HG02678 (cell line): ENCODE results near the gene RAB10.
"Not testable (repeated sequence)": the region's sequence is repeated elsewhere in the genome, so short reads cannot be mapped to it uniquely, and the experiment has no call there.

Experiments used
- ATAC-seq: cut with Tn5 transposase; IDR thresholded peaks from one replicate; pipeline ENCODE4 v1.9.1; 2021; ENCODE audit warnings: mild to moderate bottlenecking, moderate library complexity; ENCODE audit not compliant: unreplicated experiment

Gene RAB10

GRCh38 chr2:26086779-26087178 lies 52.9 kb downstream of the RAB10 start:
- ATAC-seq, result no peak

GRCh38 chr2:26088038-26088643 lies 54.3 kb downstream of the RAB10 start:
- no peak for ATAC-seq

- ATAC-seq, result not testable (repeated sequence)
These were observed 55.0 kb downstream of the RAB10 start for GRCh38 chr2:26088931-26089330.

GRCh38 chr2:26089337-26089736 lies 55.5 kb downstream of the RAB10 start:
- no peak for ATAC-seq

GRCh38 chr2:26095758-26096157 lies 61.9 kb downstream of the RAB10 start:
- ATAC-seq, result no peak

- ATAC-seq, result no peak
These were observed 66.0 kb downstream of the RAB10 start for GRCh38 chr2:26099933-26100332.

GRCh38 chr2:26100384-26100783 lies 66.5 kb downstream of the RAB10 start:
- no peak for ATAC-seq

- no peak for ATAC-seq
These were observed 69.9 kb downstream of the RAB10 start for GRCh38 chr2:26103752-26104151.

- ATAC-seq, result not testable (repeated sequence)
These were observed 74.8 kb downstream of the RAB10 start for GRCh38 chr2:26108701-26109100.

GRCh38 chr2:26112201-26112600 lies 78.3 kb downstream of the RAB10 start:
- no peak for ATAC-seq

- no peak for ATAC-seq
These were observed 80.3 kb downstream of the RAB10 start for GRCh38 chr2:26114151-26114550.

- ATAC-seq, result no peak
These were observed 84.8 kb downstream of the RAB10 start for GRCh38 chr2:26118682-26119081.

GRCh38 chr2:26119521-26119920 lies 85.6 kb downstream of the RAB10 start:
- no peak for ATAC-seq

- no peak for ATAC-seq
These were observed 88.7 kb downstream of the RAB10 start for GRCh38 chr2:26122630-26123029.

- no peak for ATAC-seq
These were observed 89.5 kb downstream of the RAB10 start for GRCh38 chr2:26123426-26123825.

- ATAC-seq, result no peak
These were observed 92.2 kb downstream of the RAB10 start for GRCh38 chr2:26126074-26126473.

- ATAC-seq, result no peak
These were observed 94.3 kb downstream of the RAB10 start for GRCh38 chr2:26128176-26128575.

- ATAC-seq, result no peak
These were observed 96.9 kb downstream of the RAB10 start for GRCh38 chr2:26130763-26131162.

- no peak for ATAC-seq
These were observed 102.6 kb downstream of the RAB10 start for GRCh38 chr2:26136451-26136850.

GRCh38 chr2:26139269-26140183 lies 105.6 kb downstream of the RAB10 start:
- ATAC-seq, result no peak

- no peak for ATAC-seq
These were observed 107.4 kb downstream of the RAB10 start for GRCh38 chr2:26141145-26141769.

GRCh38 chr2:26144031-26144430 lies 110.1 kb downstream of the RAB10 start:
- no peak for ATAC-seq
